Neural cell (in vitro differentiated cells): ENCODE results near the gene FTCD. TPM values are rescaled to one million over a fixed set of nuclear protein-coding genes. Genes with fewer than 3 reads are reported as not detected.

Experiments
- H2AFZ ChIP-seq: fragments of 200-600, 300-800 bp; sonication (generic), shearing (Covaris generic); 2 replicates; pipeline ENCODE4 v1.6.0; 2014; ENCODE audit warnings: low read depth, mild to moderate bottlenecking, antibody characterized with exemption, low read length, moderate library complexity
- H3F3A ChIP-seq: fragments of 200-600 bp; shearing (Covaris generic); 2 replicates; pipeline ENCODE4 v1.6.1; 2016; ENCODE audit warnings: mild to moderate bottlenecking, moderate library complexity, mixed read lengths, antibody characterized with exemption, low read length; ENCODE audit not compliant: insufficient read depth, poor library complexity, severe bottlenecking
- H3K27ac ChIP-seq: fragments of 200-600, 300-800 bp; sonication (generic), shearing (Covaris generic); 2 replicates; pipeline ENCODE4 v1.5.1; 2014; ENCODE audit warnings: mild to moderate bottlenecking, low read length, moderate library complexity
- H3K27me3 ChIP-seq: fragments of 300-800, 200-600 bp; sonication (generic), shearing (Covaris generic); 2 replicates; pipeline ENCODE4 v1.6.0; 2014; ENCODE audit warnings: mild to moderate bottlenecking, low read depth, low read length, moderate library complexity; ENCODE audit not compliant: insufficient read depth
- H3K36me3 ChIP-seq: fragments of 300-800, 200-600 bp; sonication (generic), shearing (Covaris generic); 2 replicates; pipeline ENCODE4 v1.5.1; 2014; ENCODE audit warnings: mild to moderate bottlenecking, antibody characterized with exemption, low read length, moderate library complexity; ENCODE audit not compliant: insufficient read depth
- H3K4me2 ChIP-seq: fragments of 300-800, 200-600 bp; sonication (generic), shearing (Covaris generic); 2 replicates; pipeline ENCODE4 v1.6.0; 2014; ENCODE audit warnings: mild to moderate bottlenecking, low read length
- H3K4me3 ChIP-seq: fragments of 300-800, 200-600 bp; sonication (generic), shearing (Covaris generic); 2 replicates; pipeline ENCODE4 v1.5.1; 2014; ENCODE audit warnings: mild to moderate bottlenecking, low read length, moderate library complexity
- H3K79me2 ChIP-seq: fragments of 200-600 bp; shearing (Covaris generic); replicated peaks from 2 replicates; pipeline ENCODE4 v1.6.0; 2014; ENCODE audit warnings: mild to moderate bottlenecking, low read length, moderate library complexity; ENCODE audit not compliant: insufficient read depth
- H3K9ac ChIP-seq: fragments of 300-800, 200-600 bp; sonication (generic), shearing (Covaris generic); 2 replicates; pipeline ENCODE4 v1.6.1; 2016; ENCODE audit warnings: mild to moderate bottlenecking, low read length, mixed read lengths
- H3K9me2 ChIP-seq: fragments of 200-600 bp; shearing (Covaris generic); 2 replicates; pipeline ENCODE4 v1.6.1; 2016; ENCODE audit warnings: mild to moderate bottlenecking, low read length, mixed read lengths; ENCODE audit not compliant: insufficient read depth
- H3K9me3 ChIP-seq: fragments of 200-600, 300-800 bp; sonication (generic), shearing (Covaris generic); 2 replicates; pipeline ENCODE4 v1.6.1; 2016; ENCODE audit warnings: mild to moderate bottlenecking, mixed run types, low read length, moderate library complexity, mixed read lengths
- H4K20me1 ChIP-seq: fragments of 200-600 bp; shearing (Covaris generic); 2 replicates; pipeline ENCODE4 v1.6.1; 2016; ENCODE audit warnings: mild to moderate bottlenecking, mixed run types; ENCODE audit not compliant: insufficient read depth
- CTCF ChIP-seq: fragments of 450-650 bp; IDR thresholded peaks from 2 replicates; pipeline ENCODE4 v1.5.1; 2014; ENCODE audit warnings: antibody characterized with exemption, mild to moderate bottlenecking, moderate library complexity; ENCODE audit not compliant: poor library complexity, severe bottlenecking
- EP300 ChIP-seq: fragments of 450-650 bp; conservative IDR thresholded peaks from 2 replicates; pipeline ENCODE4 v1.6.1; 2014; ENCODE audit warnings: antibody characterized with exemption, mild to moderate bottlenecking, moderate library complexity; ENCODE audit not compliant: poor library complexity, severe bottlenecking
- EZH2 ChIP-seq: fragments of 200-600, 300-800 bp; shearing (Covaris generic), sonication (generic); IDR thresholded peaks from 2 replicates; pipeline ENCODE4 v1.6.1; 2014; ENCODE audit warnings: antibody characterized with exemption, low read length, borderline replicate concordance, mild to moderate bottlenecking; ENCODE audit not compliant: insufficient read depth, poor library complexity, severe bottlenecking
- MXI1 ChIP-seq: fragments of 450-650 bp; conservative IDR thresholded peaks from 2 replicates; pipeline ENCODE4 v1.6.1; 2014; ENCODE audit warnings: antibody characterized with exemption, mild to moderate bottlenecking; ENCODE audit not compliant: poor library complexity, severe bottlenecking
- POLR2AphosphoS5 ChIP-seq: IDR thresholded peaks from 2 replicates; pipeline ENCODE4 v1.6.1; 2012
- RAD21 ChIP-seq: fragments of 450-650 bp; conservative IDR thresholded peaks from 2 replicates; pipeline ENCODE4 v1.6.1; 2014; ENCODE audit warnings: antibody characterized with exemption, mild to moderate bottlenecking, moderate library complexity
- SMC3 ChIP-seq: fragments of 450-650 bp; conservative IDR thresholded peaks from 2 replicates; pipeline ENCODE4 v1.6.1; 2014; ENCODE audit warnings: antibody characterized with exemption, mild to moderate bottlenecking, moderate library complexity; ENCODE audit not compliant: poor library complexity
- TAF1 ChIP-seq: IDR thresholded peaks from 2 replicates; pipeline ENCODE4 v1.6.1; 2012; ENCODE audit warnings: low read depth
- polyA plus RNA-seq: library from polyadenylated mRNA; depleted of rRNA; stranded (reverse); fragments of >200 nt; gene quantifications from 2 replicates; pipeline ENCODE4 v1.2.3, GENCODE V29; 2014
- TF ChIP-seq, protein P1 (sequence below): IDR thresholded peaks from 2 replicates; pipeline ENCODE4 v1.6.1; 2012; ENCODE audit warnings: borderline replicate concordance

Gene FTCD
- polyA plus RNA-seq, 1 donor from 2014 or later, result 2.0 TPM

GRCh38 chr21:46125846-46126301 is 29.5 kb downstream of the FTCD start:
- Histone ChIP-seq H3K79me2 (no peaks in the 10 kb centered on the region), H3K9ac (no peak overlapping the region), H4K20me1 (no peaks in the 10 kb centered on the region)

DNA sequence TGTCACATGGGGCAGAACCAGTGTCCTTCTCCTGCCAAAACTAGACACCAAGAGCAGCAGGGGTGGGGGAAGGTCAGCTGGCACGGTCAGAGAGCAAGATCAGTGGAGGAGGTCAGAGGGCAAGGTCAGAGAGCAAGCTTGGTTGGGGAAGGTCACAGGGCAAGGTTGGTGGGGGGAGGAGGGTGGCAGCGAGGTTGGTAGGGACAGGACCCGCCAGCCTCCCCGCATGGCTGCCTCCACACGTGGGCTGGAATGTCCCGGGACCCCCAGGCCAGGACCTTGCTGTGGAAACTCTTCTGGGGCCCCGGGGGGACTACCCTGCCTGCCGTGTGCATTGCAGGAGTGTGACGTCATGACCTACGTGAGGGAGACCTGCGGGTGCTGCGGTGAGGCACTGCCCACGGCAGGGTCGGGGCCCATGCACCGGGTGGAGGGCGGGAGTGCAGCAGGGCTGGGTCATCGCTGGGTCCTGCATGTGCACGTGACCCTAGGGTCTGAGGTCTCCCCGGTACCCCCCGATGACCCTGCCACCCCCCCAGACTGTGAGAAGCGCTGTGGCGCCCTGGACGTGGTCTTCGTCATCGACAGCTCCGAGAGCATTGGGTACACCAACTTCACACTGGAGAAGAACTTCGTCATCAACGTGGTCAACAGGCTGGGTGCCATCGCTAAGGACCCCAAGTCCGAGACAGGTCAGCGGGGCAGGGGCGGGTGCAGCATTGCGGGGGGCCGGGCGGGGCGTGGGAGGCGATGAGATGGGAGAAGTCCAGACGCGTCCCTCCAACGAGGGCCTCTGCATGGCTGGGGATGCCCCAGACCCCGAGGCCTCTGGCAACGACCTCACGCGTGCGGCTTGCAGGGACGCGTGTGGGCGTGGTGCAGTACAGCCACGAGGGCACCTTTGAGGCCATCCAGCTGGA is 30.2 kb downstream of the FTCD start:
- Histone ChIP-seq H3K36me3 (no peaks in the 10 kb centered on the region), H3K27ac (no peak overlapping the region), H3K79me2 (no peaks in the 10 kb centered on the region), H2AFZ (no peak overlapping the region), H3K4me3 (no peak overlapping the region), H3K9ac (no peak overlapping the region), H3K9me3 (no peaks in the 10 kb centered on the region), H3F3A (no peaks in the 10 kb centered on the region), H3K27me3 (no peaks in the 10 kb centered on the region), H3K4me2 (no peak overlapping the region), H3K9me2 (no peaks in the 10 kb centered on the region), H4K20me1 (no peaks in the 10 kb centered on the region)
- TF ChIP-seq POLR2AphosphoS5 (no peak), CTCF (no peak), RAD21 (no peak), EZH2 (no peak), SMC3 (no peak), EP300 (no peak), MXI1 (no peak), TAF1 (no peak)
- TF ChIP-seq, protein P1, sequence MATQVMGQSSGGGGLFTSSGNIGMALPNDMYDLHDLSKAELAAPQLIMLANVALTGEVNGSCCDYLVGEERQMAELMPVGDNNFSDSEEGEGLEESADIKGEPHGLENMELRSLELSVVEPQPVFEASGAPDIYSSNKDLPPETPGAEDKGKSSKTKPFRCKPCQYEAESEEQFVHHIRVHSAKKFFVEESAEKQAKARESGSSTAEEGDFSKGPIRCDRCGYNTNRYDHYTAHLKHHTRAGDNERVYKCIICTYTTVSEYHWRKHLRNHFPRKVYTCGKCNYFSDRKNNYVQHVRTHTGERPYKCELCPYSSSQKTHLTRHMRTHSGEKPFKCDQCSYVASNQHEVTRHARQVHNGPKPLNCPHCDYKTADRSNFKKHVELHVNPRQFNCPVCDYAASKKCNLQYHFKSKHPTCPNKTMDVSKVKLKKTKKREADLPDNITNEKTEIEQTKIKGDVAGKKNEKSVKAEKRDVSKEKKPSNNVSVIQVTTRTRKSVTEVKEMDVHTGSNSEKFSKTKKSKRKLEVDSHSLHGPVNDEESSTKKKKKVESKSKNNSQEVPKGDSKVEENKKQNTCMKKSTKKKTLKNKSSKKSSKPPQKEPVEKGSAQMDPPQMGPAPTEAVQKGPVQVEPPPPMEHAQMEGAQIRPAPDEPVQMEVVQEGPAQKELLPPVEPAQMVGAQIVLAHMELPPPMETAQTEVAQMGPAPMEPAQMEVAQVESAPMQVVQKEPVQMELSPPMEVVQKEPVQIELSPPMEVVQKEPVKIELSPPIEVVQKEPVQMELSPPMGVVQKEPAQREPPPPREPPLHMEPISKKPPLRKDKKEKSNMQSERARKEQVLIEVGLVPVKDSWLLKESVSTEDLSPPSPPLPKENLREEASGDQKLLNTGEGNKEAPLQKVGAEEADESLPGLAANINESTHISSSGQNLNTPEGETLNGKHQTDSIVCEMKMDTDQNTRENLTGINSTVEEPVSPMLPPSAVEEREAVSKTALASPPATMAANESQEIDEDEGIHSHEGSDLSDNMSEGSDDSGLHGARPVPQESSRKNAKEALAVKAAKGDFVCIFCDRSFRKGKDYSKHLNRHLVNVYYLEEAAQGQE, result no peak

More at GRCh38 chr21:46125846-46126301, 29.5 kb downstream of the FTCD start:
- Histone ChIP-seq H3K9me3 (no peaks in the 10 kb centered on the region), H3K4me2 (no peak overlapping the region), H3K9me2 (no peaks in the 10 kb centered on the region), H3K36me3 (no peaks in the 10 kb centered on the region), H3K4me3 (no peak overlapping the region), H3K27ac (no peak overlapping the region), H2AFZ (no peak overlapping the region), H3K27me3 (no peaks in the 10 kb centered on the region), H3F3A (no peaks in the 10 kb centered on the region)
- TF ChIP-seq SMC3, result no peak
- TF ChIP-seq EP300, result no peak
- no peak for TF ChIP-seq POLR2AphosphoS5
